Effector CD8-positive, alpha-beta T cell (primary cell): ENCODE measurements around the gene NKX6-2.

Experiments
- DNase-seq: peaks from one replicate; lab custom pipeline; 2025; lab: John Stamatoyannopoulos, UW

NKX6-2 gene

GRCh38 chr10:132813001-132813401 lies 27.1 kb upstream of the NKX6-2 start:
- DNase-seq = no peak

GRCh38 chr10:132812520-132812919 lies 26.6 kb upstream of the NKX6-2 start:
- DNase-seq = no peak

GRCh38 chr10:132811891-132812481 lies 26.0 kb upstream of the NKX6-2 start:
- DNase-seq = no peak

GRCh38 chr10:132810807-132811700 lies 25.1 kb upstream of the NKX6-2 start:
- no peak for DNase-seq

- DNase-seq = no peak
Measured at GRCh38 chr10:132810141-132810806, 24.3 kb upstream of the NKX6-2 start.

- DNase-seq = no peak
Measured at GRCh38 chr10:132809232-132810140, 23.5 kb upstream of the NKX6-2 start.

GRCh38 chr10:132808383-132809231 lies 22.7 kb upstream of the NKX6-2 start:
- no peak for DNase-seq

GRCh38 chr10:132807621-132808049 lies 21.7 kb upstream of the NKX6-2 start:
- no peak for DNase-seq

GRCh38 chr10:132806561-132807003 lies 20.6 kb upstream of the NKX6-2 start:
- DNase-seq = no peak

GRCh38 chr10:132806110-132806509 lies 20.2 kb upstream of the NKX6-2 start:
- no peak for DNase-seq

- DNase-seq = no peak
Measured at GRCh38 chr10:132805599-132805998, 19.7 kb upstream of the NKX6-2 start.

GRCh38 chr10:132804785-132805426 lies 19.0 kb upstream of the NKX6-2 start:
- DNase-seq = no peak

- DNase-seq = no peak
Measured at GRCh38 chr10:132804287-132804686, 18.3 kb upstream of the NKX6-2 start.

GRCh38 chr10:132803416-132804210 lies 17.7 kb upstream of the NKX6-2 start:
- DNase-seq = no peak

- no peak for DNase-seq
Measured at GRCh38 chr10:132802694-132803320, 16.9 kb upstream of the NKX6-2 start.

GRCh38 chr10:132802048-132802447 lies 16.1 kb upstream of the NKX6-2 start:
- no peak for DNase-seq

GRCh38 chr10:132799865-132800264 lies 13.9 kb upstream of the NKX6-2 start:
- DNase-seq = no peak

- no peak for DNase-seq
Measured at GRCh38 chr10:132798876-132799275, 12.9 kb upstream of the NKX6-2 start.

GRCh38 chr10:132798403-132798802 lies 12.5 kb upstream of the NKX6-2 start:
- DNase-seq = no peak
